DMS53 treated with DMSO at 0.1 percent for 48 hours (cell line): Measurements from ENCODE around the gene NEU4.

Experiments used
- DNase-seq: peaks from one replicate; lab custom pipeline; 2025; ENCODE audit not compliant: unreplicated experiment; lab: John Stamatoyannopoulos, UW

The NEU4 gene

GRCh38 chr2:241860184-241861078 is 51.4 kb downstream of the NEU4 start:
- no peak for DNase-seq

DNA sequence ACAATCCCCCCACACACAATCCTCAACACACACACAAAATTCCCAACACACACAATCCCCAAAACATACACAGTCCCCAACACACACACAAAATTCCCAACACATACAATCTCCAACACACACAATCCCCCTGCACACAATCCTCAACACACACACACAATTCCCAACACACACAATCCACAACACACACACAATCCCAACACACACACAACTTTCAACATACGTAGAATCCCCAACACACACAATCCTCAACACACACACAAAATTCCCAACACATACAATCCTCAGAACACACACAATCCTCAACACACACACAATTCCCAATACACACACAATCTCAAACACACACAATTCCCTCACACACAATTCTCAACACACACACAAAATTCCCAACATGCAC is 52.3 kb downstream of the NEU4 start:
- DNase-seq, result no peak

DNA sequence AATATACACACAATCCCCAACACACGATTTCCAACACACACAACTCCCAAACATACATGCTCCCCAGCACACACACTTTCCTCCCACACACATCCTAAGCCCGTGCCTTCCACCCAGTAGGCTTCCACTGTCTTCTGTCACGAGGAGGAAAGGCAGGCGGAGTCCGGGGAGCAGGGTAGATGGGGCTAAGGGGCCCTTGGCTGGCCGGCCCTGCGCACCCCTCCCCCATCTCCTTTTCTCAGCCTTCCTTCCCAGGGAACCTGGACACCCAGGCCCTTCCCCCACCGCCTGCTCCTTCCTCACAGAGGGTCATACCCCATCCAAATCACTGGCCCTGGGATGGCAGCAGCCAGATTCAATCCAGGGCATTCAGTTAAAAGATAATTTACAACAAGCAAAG is 53.1 kb downstream of the NEU4 start:
- no peak for DNase-seq

DNA sequence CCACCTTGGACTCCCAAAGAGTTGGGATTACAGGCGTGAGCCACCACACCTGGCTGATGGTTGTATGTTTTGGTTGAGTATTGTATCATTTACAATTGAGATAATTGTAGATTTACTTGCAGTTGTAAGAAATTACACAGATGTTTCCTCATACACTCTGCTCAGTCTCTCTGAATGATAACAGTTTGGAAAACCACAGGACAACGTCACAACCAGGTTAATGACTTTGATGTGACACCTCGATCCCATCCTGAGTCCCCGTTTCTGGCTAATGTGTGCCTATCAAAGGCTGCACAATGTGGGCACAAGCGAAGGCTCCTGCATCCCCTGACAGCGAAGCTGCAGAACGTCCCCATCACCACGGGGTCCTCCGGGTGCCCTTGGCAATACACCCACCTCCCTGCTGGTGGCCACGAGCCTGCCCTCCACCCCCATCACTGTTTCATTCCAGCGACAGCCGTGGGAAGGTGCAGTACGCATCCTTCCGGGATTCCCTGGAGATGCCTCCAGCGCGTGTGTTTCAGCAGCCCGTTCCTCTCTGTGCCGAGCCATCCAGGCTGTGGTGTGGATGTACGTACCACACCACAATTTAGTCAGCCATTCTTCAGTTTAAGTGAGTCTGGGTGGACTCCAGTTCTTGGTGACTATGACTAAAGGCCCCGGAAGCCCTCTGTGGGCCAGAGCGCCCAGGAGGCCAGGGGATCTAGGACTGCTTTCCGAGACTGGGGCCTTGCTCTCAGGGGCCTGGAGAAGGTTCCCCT is 54.0 kb downstream of the NEU4 start:
- DNase-seq, result no peak

DNA sequence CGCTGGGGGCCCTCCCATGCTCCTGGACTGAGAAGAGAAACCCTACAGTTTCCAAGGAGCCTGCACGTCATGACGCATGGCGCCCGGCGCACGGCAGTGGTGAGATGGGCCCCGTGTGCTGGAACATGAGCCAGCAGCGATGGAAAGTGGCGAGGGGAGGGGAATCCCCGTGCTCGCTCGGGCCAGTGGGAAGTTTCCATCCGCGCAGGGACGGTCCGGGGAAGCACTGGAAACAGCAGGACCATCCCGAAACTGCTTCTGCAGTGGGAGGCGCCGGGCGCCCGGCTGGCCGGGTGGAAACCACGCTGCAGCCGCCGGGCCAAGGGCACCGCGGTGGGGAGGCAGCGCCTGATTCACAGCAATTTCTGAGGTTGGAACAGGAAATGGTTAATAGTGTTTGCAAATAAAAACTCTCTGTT is 54.6 kb downstream of the NEU4 start:
- DNase-seq, result no peak

DNA sequence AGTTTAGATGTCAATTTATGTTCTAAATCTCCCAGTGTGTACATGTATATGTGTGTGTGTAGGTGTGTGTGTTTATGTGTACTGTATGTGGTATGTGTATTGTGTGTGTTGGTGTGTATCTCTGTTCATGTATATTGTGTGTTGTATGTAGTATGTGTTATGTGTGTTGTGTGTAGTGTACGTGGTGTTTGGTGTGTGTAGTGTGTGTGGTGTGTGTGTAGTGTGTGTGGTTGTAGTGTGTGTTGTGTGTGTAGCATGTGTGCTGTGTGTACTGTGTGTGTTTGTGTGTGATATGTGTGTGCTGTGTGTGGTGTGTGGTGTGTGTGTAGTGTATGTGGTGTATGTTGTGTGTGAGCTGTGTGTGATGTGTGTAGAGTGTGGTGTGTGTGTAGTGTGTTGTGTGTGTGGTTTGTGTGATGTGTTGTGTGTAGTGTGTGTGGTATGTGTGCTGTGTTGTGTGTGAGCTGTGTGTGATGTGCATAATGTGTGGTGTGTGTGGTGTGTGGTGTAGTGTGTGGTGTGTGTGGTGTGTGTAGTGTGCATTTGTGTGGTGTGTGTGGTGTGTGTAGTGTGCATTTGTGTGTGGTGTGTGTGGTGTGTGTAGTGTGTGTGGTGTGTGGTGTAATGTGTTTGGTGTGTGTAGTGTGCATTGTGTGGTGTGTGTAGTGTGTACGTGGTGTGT is 55.3 kb downstream of the NEU4 start:
- DNase-seq, result no peak

DNA sequence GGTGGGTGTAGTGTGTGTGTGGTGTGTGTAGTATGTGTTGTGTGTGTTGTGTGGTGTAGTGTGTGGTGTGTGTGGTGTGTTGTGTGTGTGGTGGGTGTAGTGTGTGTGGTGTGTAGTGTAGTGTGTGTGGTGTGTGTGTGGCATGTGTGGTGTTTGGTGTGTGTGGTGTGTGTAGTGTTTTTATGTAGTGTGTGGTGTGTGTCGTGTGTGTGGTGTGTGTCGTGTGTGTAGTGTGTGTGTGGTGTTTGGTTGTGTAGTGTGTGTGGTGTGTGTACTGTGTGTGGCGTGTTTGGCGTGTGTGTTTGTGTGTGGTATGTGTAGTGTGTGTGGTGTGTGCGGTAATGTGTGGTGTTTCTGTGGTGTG is 55.8 kb downstream of the NEU4 start:
- DNase-seq, result no peak

DNA sequence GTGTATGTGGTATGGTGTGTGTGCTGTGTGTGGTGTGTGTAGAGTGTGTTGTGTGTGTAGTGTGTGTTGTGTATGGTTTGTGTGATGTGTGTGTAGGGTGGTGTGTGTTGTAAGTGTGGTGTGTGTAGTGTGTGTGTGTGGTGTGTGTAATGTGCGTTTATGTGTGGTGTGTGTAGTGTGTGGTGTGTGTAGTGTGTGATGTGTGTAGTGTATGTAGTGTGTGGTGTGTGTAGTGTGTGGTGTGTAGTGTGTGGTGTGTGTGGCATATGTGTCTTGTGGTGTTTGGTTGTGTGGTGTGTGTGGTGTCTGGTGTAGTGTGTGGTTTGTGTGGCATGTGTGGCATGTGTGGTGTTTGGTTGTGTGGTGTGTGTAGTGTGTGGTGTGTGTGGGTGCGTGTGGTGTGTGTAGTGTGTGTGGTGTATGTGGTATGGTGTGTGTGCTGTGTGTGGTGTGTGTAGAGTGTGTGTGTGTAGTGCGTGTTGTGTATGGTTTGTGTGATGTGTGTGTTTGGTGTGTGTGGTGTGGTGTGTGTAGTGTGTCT is 56.5 kb downstream of the NEU4 start:
- no peak for DNase-seq

DNA sequence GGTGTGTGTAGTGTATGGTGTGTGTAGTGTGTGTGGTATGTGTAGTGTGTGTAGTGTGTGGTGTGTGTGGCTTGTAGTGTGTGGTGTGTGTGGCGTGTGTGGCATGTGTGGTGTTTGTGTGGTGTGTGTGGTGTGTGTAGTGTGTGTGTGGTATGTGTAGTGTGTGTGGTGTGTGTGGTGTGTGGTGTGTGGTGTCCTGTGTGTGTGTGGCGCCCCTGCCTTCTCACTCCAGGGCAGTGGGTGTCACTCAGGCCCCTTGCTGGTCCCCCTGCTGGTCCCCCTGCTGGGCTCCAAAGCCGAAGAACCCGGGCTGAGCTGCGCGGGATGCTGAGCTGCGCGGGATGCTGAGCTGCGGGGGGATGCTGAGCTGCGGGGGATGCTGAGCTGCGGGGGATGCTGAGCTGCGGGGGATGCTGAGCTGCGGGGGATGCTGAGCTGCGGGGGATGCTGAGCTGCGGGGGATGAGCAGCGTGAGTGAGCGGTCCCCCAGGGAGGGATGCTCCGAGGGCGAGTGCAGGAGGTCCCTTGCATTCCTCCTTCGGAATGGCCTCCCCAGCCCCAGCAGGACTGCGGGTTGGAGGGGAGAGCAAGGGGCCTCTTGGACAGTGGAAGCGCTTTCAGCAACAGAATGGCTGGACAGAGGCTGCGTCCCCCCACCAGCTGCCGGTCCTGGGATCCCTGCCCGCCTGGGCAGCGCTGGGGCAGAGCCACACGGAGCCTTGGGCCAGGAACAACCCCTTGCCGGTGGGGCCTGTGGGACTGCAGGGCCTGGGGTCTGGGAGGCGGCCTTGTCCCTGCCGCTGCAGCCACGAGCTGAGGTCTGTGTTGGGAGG is 57.2 kb downstream of the NEU4 start:
- DNase-seq, result no peak
